ENCODE data around the gene FAP. TPM values are rescaled to one million over a fixed set of nuclear protein-coding genes. Genes with fewer than 3 reads are reported as not detected.

Gene FAP
- total RNA-seq, 1 donor from 2014 or later = not detected

DNA sequence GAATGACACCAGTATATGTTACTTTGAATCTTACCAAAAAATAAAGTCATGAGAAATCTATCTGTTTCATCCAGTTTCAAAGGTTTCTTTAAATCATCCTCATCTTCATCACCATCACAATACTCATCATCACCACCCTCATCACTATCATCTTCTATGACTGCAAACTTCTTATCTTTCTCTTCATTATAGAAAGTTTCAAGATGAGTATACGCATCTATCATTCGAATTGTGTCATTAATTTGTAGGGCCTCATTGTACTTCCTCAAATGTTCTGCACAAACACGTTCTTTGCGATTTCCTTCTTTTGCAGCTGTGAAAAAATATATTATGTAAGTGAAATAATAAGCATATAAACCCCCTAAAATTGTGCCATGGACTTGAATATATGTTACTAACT lies 34.1 kb upstream of the FAP start:
- DNase-seq = no peak
- CTCF ChIA-PET = interaction anchor here (1.3 kb wide), 1 partner anchor 21 kb away, joined by 4 read pairs; no protein-coding TSS in a partner anchor

GRCh38 chr2:162267996-162268395 lies 24.8 kb upstream of the FAP start:
- ChIA-PET CTCF (no interaction called here), POLR2A (no interaction called here)
- no peaks in the 10 kb centered on the region for H3K9me3 Mint-ChIP-seq
- DNase-seq (no peak), ATAC-seq (ENCODE audit: low read depth) (no peak)
- H3K4me3 Mint-ChIP-seq = no peak overlapping the region
- H3K4me1 Mint-ChIP-seq = no peaks in the 10 kb centered on the region
- no peaks in the 10 kb centered on the region for H3K27me3 Mint-ChIP-seq
- H3K27ac Mint-ChIP-seq = no peak overlapping the region
- H3K36me3 Mint-ChIP-seq (ENCODE audit: low read depth) = peaks cover 79% of the 10 kb centered on the region
- TF ChIP-seq, protein P1, sequence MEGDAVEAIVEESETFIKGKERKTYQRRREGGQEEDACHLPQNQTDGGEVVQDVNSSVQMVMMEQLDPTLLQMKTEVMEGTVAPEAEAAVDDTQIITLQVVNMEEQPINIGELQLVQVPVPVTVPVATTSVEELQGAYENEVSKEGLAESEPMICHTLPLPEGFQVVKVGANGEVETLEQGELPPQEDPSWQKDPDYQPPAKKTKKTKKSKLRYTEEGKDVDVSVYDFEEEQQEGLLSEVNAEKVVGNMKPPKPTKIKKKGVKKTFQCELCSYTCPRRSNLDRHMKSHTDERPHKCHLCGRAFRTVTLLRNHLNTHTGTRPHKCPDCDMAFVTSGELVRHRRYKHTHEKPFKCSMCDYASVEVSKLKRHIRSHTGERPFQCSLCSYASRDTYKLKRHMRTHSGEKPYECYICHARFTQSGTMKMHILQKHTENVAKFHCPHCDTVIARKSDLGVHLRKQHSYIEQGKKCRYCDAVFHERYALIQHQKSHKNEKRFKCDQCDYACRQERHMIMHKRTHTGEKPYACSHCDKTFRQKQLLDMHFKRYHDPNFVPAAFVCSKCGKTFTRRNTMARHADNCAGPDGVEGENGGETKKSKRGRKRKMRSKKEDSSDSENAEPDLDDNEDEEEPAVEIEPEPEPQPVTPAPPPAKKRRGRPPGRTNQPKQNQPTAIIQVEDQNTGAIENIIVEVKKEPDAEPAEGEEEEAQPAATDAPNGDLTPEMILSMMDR (IDR thresholded peaks at IDR 0.05) = no peak
- intact Hi-C loops (cut with micrococcal nuclease) = no loop called here

More for the DNA sequence above, 34.1 kb upstream of the FAP start:
- no peak for ATAC-seq (ENCODE audit: low read depth)
- H3K4me3 Mint-ChIP-seq = no peak overlapping the region
- H3K27ac Mint-ChIP-seq = no peak overlapping the region
- peaks cover 84% of the 10 kb centered on the region for H3K36me3 Mint-ChIP-seq (ENCODE audit: low read depth)
- no peaks in the 10 kb centered on the region for H3K9me3 Mint-ChIP-seq
- H3K27me3 Mint-ChIP-seq = no peaks in the 10 kb centered on the region
- peaks cover 3% of the 10 kb centered on the region for H3K4me1 Mint-ChIP-seq
- POLR2A ChIA-PET = interaction anchor here (1.3 kb wide), 1 partner anchor 41 kb away, joined by 3 read pairs; the partner anchor contains the start of gene IFIH1
- TF ChIP-seq, protein P1 (IDR thresholded peaks at IDR 0.05) = no peak
- intact Hi-C loops (cut with micrococcal nuclease) = no loop called here

- TF ChIP-seq, protein P1 (IDR thresholded peaks at IDR 0.05) = no peak
- intact Hi-C loops (cut with micrococcal nuclease) = no loop called here
Measured at GRCh38 chr2:162267496-162267895, 24.3 kb upstream of the FAP start.

GRCh38 chr2:162266460-162266760 lies 23.2 kb upstream of the FAP start:
- no peaks in the 10 kb centered on the region for H3K9me3 Mint-ChIP-seq

More at GRCh38 chr2:162267496-162267895, 24.3 kb upstream of the FAP start:
- H3K36me3 Mint-ChIP-seq (ENCODE audit: low read depth) = peaks cover 75% of the 10 kb centered on the region
- CTCF ChIA-PET = no interaction called here
- H3K4me1 Mint-ChIP-seq = no peaks in the 10 kb centered on the region
- H3K9me3 Mint-ChIP-seq = no peaks in the 10 kb centered on the region
- ATAC-seq (ENCODE audit: low read depth) = no peak
- no peaks in the 10 kb centered on the region for H3K27me3 Mint-ChIP-seq
- DNase-seq = no peak
- H3K27ac Mint-ChIP-seq = no peak overlapping the region
- H3K4me3 Mint-ChIP-seq = no peak overlapping the region
- POLR2A ChIA-PET = no interaction called here

DNA sequence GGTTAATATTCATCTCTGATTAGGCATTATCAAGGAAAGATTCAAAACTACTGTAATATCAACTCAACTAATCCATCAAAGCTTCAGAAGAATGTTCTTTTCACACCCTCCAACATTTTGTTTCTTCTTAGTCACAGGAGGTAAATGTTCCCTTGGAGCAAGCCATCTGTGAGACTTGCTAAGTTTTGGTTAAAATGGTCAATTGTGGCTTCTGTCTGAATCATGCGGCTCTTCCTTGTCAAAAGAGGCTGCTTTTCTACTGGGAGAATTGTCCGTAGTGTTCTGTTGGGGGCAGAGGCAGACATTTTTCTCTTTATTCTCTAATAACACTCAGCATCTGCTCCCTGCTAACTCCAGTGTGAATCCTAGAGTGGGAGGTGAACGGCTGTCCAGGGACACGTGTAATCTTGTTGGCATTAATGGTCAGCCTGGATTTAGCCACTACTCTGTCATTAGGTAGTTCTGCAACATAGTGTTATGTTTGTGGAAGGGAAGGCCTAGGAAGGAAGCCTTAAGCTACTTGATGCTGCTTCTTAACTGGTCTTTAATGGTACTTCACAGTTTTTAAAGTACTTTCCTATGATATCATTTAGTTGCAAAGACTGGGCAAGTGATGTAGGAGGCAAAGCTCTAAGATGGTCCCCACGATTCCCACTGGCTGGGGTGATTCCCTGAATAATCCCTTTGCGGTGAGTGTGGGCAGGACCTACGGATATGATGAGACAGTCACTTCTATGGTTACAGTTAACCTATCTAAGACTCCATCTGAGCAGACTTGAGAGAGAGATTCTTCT lies 22.6 kb upstream of the FAP start:
- ChIA-PET POLR2A (no interaction called here), CTCF (no interaction called here)
- no peaks in the 10 kb centered on the region for H3K9me3 Mint-ChIP-seq
- H3K4me1 Mint-ChIP-seq = peaks cover 11% of the 10 kb centered on the region
- H3K27ac Mint-ChIP-seq = no peak overlapping the region
- DNase-seq (no peak), ATAC-seq (ENCODE audit: low read depth) (no peak)
- intact Hi-C loops (cut with micrococcal nuclease) = no loop called here
- TF ChIP-seq, protein P1 (IDR thresholded peaks at IDR 0.05) = no peak
- no peak overlapping the region for H3K4me3 Mint-ChIP-seq
- no peaks in the 10 kb centered on the region for H3K27me3 Mint-ChIP-seq
- peaks cover 59% of the 10 kb centered on the region for H3K36me3 Mint-ChIP-seq (ENCODE audit: low read depth)

More at GRCh38 chr2:162266460-162266760, 23.2 kb upstream of the FAP start:
- Mint-ChIP-seq H3K27ac (no peak overlapping the region), H3K27me3 (no peaks in the 10 kb centered on the region), H3K4me1 (peaks cover 6% of the 10 kb centered on the region), H3K36me3 (ENCODE audit: low read depth) (peaks cover 64% of the 10 kb centered on the region), H3K4me3 (no peak overlapping the region)
- TF ChIP-seq, protein P1 (IDR thresholded peaks at IDR 0.05) = no peak
- POLR2A ChIA-PET = no interaction called here
- CTCF ChIA-PET = no interaction called here
- no peak for DNase-seq
- no peak for ATAC-seq (ENCODE audit: low read depth)
- intact Hi-C loops (cut with micrococcal nuclease) = no loop called here

Data from activated B cell treated with CpG ODN at 0.5 μM for 24 hours (primary cell).